ENCODE data around the gene XRRA1. TPM values are rescaled to one million over a fixed set of nuclear protein-coding genes. Genes with fewer than 3 reads are reported as not detected.
"Not testable (repeated sequence)": the region's sequence is repeated elsewhere in the genome, so short reads cannot be mapped to it uniquely, and the experiment has no call there.

XRRA1 gene, protein sequence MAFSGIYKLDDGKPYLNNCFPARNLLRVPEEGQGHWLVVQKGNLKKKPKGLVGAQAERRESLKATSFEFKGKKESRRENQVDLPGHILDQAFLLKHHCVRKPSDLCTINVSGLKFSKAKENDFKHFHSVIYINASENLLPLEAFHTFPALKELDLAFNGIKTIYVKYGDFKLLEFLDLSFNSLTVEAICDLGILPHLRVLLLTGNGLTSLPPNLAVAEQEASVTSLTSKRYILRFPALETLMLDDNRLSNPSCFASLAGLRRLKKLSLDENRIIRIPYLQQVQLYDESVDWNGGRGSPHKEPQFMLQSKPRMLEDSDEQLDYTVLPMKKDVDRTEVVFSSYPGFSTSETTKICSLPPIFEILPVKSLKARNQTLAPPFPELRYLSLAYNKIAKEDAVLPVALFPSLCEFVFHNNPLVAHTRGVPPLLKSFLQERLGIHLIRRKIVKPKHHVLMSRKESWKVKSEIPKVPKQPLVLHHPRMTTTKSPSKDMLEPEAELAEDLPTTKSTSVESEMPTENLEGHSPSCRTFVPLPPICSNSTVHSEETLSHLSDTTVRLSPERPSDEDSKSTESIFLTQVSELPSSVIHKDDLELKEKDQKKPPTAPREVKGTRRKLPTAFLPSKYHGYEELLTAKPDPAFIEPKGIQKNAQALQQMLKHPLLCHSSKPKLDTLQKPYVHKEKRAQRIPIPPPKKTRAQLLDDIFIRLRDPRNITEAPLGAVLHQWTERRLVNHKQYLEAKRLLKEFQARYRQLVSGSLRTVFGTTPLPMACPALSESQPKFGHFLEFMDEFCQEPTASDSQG
- 1.1 and 64.7 TPM in 2 replicates for total RNA-seq (2014; rRNA removed; shearing (Covaris generic); ENCODE audit: low replicate concordance)

DNA sequence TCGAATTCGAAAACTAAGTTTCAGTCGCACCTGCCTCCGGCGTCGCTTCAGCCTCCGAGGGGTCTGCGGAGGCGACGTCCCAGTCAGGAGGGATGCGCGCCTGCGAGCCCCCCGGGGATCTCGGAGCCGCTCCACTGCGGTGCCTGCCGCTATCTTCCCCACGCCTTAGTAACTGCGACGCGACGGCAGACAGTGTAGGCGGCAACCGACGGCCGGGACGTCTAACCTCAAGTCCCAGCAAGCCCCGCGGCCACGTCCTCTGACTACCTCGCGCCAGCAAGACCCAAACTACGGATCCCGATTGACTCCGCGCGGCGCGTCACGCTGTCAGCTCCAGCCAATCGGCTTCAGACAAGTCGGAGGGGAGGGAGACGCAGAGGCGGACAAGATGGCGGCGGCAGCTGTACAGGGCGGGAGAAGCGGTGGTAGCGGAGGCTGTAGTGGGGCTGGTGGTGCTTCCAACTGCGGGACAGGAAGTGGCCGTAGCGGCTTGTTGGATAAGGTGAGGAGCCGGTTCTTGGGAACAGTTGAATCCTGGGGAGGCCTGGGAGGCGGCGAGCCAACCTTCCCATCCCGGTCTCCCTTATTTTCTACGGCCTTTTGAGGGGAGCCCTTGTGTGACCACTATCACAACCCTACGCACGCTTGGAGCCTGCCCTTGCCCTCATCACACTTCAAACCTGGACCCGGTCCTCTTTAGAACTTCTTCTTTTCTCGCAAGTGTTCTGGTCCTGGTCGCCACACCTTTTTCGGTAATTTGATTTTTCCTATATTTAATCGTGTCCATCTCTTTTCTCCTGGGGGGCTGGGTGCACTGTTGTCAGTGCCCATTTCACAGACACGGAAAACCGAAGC lies at the start of gene XRRA1, which contains the start of gene SPCS2:
Gene XRRA1 (minus strand): TSS at position 194 of the 855 bp plus-strand sequence. CDS start 8,213 bp downstream, outside the sequence.
Gene SPCS2 (plus strand): TSS at position 369 of the 855 bp plus-strand sequence. CDS start 20 bp downstream, at position 389.
- H3K36me3 ChIP-seq = peaks cover 33% of the 10 kb centered on the region
- DNase-seq = peak; percentile 99
- peak within 1 kb of the TSS; percentile 92 for H3K4me3 ChIP-seq
- H3K9me3 ChIP-seq = no peaks in the 10 kb centered on the region
- H3K27me3 ChIP-seq = no peaks in the 10 kb centered on the region

DNA sequence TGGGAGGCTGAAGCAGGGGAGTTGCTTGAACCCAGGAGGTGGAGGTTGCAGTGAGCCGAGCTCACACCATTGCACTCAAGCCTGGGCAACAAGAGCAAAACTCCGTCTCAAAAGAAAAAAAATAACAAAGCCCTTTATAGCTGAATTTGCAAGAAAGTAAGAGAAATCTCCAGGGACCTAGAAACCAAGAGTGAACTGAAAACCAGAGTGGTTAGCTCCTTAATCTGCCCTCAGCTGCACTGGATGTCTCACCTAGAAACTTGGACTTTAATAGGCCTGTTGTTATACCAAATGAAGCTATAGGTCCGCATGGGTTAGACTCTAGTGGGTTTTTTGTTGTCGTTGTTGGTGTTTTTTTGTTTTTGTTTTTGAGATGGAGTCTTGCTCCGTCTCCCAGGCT lies 44.0 kb upstream of the XRRA1 start:
- DNase-seq = no peak
- H3K36me3 ChIP-seq = peaks cover 17% of the 10 kb centered on the region
- no peaks in the 10 kb centered on the region for H3K27me3 ChIP-seq
- H3K4me3 ChIP-seq = no peak overlapping the region
- H3K9me3 ChIP-seq = no peaks in the 10 kb centered on the region

DNA sequence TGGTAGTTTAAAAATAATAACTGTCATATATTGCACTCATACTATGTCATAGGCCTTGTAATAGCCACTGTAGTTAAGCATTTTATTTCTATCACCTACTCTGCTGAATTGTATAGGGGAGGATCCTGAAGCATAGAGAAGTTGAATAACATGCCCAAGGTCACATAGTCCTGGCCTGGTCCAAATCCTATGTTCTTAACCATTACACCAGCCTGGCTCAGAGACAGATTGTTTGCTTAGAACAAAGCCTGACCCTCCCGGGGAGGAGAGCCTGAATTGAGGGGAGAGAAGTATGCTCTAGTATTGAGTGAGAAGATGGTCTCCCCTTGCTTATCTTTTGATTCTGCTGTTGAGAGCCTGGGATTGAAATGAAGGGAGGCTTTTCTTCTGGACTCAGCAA lies 42.0 kb upstream of the XRRA1 start:
- Histone ChIP-seq H3K27me3 (no peaks in the 10 kb centered on the region), H3K4me3 (no peak overlapping the region), H3K36me3 (peaks cover 8% of the 10 kb centered on the region), H3K9me3 (no peaks in the 10 kb centered on the region)
- DNase-seq = no peak

DNA sequence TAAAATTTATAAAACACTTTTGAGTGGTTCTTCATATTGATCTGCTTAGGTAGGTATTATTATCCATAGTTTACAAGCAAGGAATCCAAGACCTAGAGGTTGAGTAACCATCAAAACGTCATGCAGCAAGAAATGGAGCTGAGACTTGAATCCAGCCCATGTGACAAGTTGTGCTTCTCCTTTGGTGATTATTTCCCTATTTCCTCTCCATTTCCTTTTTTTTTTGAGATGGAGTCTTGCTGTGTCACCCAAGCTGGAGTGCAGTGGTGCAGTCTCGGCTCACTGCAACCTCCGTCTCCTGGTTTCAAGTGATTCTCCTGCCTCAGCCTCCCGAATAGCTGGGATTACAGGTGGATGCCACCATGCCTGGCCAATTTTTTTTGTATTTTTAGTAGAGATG lies 41.3 kb upstream of the XRRA1 start:
- H3K27me3 ChIP-seq, DNase-seq, H3K36me3 ChIP-seq, H3K9me3 ChIP-seq, H3K4me3 ChIP-seq: not testable (repeated sequence)

DNA sequence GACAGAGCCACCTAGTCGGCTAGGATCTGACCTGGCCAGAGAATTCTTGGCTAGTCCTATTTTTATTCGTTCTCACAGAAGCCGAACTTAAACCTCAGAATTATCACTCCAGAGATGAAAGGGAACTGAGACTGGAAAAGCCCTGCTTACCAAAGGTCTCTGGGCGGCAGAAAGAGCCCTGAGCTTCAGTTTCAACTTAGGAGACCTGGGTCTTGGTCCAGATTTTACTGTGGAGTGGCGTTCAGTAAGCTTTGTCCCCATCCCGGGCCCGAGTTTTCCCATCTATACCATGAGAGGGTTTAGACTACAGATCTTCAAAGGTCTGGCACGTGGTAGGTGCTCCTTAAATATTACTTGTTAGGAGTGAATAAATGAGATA lies 40.4 kb upstream of the XRRA1 start:
- Histone ChIP-seq H3K4me3 (peak overlapping the region; percentile 83), H3K36me3 (peaks cover under 1% of the 10 kb centered on the region), H3K9me3 (no peaks in the 10 kb centered on the region), H3K27me3 (no peaks in the 10 kb centered on the region)
- DNase-seq = peak; percentile 1

DNA sequence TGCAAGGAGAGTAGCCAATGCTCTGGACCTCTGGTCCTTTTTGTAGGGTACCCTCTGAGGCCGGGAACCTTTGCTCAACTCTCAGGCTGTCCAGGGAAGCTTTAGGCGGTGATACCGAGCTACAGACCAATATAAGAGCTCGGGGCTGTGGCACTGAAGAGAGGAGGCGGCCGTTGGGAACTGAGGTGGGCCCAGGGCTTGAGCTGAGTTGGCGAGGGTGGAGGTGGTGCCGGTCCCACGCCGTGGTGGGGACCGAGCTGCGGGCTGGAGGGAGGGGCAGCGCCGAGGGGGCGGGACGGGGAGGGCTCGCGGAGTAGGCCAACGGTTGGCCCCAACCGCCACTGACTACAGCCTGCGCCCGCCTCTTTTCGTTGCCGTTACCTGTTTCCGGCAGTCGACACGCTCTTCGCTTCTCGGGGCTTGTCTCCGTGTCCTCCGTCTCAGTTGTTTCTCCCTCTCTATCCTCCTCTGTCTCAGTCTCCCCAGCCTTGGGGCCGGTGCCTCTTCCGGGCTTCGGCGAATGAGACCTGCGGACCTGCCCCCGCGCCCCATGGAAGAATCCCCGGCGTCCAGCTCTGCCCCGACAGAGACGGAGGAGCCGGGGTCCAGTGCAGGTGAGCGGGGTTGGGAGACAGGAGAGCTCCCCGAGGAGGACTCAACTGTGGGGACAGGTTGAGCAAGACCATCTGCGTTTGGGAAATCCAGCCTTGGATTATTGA lies 39.8 kb upstream of the XRRA1 start, which contains the start of gene NEU3:
Gene NEU3 (plus strand): TSS at position 393 of the 719 bp plus-strand sequence. CDS start 128 bp downstream, at position 521.
- DNase-seq = peak; percentile 86
- H3K4me3 ChIP-seq = peak within 1 kb of the TSS; percentile 83
- no peaks in the 10 kb centered on the region; the same call in 1 of the 2 replicates for H3K36me3 ChIP-seq
- H3K27me3 ChIP-seq = no peaks in the 10 kb centered on the region
- H3K9me3 ChIP-seq = no peaks in the 10 kb centered on the region

DNA sequence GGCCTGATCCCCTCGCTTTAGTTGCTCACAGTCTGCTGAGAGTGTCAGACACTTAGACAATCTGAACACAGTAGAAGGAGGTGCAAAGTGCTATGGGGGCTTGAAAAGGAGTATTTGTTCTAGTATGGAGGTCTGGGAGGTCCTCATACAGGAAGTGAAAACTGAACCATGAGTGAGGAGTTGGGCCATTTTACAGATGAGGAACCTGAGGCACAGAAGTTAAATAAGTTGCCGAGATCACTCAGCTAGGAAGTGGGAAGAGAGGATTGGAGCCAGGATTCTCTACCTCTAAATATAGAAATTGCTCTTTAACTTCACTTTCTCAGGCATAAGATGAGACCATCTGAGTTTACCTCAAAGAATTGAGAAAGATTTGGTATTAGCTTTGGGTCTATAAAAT lies 35.8 kb upstream of the XRRA1 start:
- no peak for DNase-seq
- Histone ChIP-seq H3K9me3 (no peaks in the 10 kb centered on the region), H3K4me3 (no peak overlapping the region), H3K27me3 (no peaks in the 10 kb centered on the region), H3K36me3 (peaks cover 9% of the 10 kb centered on the region)

DNA sequence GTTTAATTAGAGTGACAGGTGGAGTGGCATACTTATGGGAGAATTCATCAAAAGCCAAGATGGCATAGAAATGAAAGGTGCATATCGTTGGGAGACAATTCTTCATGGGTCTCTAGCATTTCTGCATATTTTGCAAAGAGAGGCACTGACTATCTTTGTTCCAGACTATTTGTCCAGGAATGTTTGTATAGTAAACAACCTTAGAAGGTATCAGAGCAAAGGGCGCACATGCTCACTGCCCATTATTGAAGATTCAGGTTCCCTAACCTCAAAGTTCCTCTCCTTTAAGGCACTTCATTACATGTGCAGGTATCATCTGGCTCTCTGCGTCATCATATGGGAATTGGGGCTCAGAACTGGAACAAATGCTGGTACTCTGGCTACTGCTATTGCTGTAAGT lies 35.2 kb upstream of the XRRA1 start:
- Histone ChIP-seq H3K4me3 (no peak overlapping the region), H3K9me3 (no peaks in the 10 kb centered on the region), H3K36me3 (peaks cover 14% of the 10 kb centered on the region), H3K27me3 (no peaks in the 10 kb centered on the region)
- DNase-seq = no peak

DNA sequence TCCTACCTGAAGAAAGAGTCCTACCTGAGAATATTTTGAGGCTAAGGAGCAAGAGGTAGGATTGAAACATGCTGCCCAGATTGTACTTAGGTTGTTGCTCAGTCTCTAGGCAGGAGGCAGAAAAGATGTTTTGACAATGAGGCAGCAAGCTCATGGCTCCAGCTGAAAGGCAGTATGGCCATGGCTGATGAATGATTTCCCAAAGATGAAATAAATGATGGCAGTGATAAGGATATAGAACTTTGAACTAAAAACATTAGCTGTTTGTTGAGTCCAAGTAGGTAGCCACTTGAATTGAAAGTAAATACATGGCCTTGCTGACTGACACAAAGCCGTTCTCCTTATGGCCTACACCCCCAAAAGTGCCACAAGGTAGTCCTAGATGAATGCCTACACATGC lies 33.0 kb upstream of the XRRA1 start:
- Histone ChIP-seq H3K9me3 (no peaks in the 10 kb centered on the region), H3K4me3 (no peak overlapping the region), H3K36me3 (peaks cover 30% of the 10 kb centered on the region), H3K27me3 (no peaks in the 10 kb centered on the region)
- DNase-seq = no peak

DNA sequence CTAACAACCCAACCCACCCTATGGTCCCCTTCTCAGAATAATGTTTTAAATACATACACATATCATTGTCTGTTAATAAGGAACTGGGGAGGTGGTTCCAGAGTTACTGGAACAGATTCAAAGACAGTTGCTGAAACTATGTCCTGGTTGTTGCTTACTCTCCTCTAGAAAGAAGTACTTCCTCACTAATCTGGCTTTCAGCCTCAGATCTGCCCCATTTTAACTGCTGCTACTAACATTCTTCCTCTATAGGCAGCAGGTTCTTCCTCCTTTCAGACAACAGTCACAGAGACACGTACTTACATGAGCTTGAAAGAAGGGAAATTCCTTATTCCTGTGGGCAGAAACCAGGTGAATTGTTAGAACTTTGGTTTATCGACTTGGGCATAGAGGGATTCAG lies 31.7 kb upstream of the XRRA1 start:
- H3K4me3 ChIP-seq = no peak overlapping the region
- peaks cover 34% of the 10 kb centered on the region for H3K36me3 ChIP-seq
- H3K9me3 ChIP-seq = no peaks in the 10 kb centered on the region
- DNase-seq = no peak
- no peaks in the 10 kb centered on the region for H3K27me3 ChIP-seq

DNA sequence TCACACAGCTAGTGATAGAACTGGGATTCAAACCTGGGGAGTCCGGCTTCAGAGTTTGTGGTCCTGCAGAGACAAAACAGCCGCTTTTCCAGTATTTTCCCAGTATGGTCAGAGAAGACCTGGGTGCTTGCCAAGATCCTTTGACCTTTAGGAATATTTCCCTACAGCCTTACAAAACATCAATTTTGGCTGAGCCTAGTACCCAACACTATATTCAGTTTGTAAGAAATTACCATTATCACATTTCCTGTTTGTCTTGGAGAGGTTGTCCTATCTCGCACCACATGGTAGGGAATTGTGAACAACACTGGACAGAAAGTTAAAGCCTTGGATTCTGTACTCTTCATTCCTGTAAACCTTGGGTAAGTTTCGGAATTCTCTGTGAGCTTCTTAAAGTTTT lies 29.1 kb upstream of the XRRA1 start:
- H3K36me3 ChIP-seq = peaks cover 53% of the 10 kb centered on the region
- no peaks in the 10 kb centered on the region for H3K27me3 ChIP-seq
- DNase-seq = no peak

DNA sequence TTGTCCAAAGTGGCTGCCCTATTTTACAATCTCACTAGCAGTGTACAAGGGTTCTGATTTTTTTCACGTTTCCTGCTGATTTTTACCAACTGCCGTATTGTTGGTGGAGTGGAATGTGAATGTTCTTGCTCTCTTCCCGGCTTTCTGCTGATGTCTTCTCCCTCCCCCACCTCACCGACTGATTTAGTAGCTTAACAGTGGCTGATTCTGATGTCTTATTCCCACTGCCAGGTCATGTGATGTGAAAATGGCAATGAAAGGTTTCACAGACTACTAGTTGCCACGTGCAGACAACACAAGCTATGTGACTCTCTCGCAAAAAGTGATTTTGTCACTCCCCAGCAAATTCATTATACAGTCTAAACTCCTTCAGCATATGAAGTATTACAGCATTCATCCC lies 22.5 kb upstream of the XRRA1 start:
- H3K9me3 ChIP-seq = no peaks in the 10 kb centered on the region
- H3K36me3 ChIP-seq = peaks cover 62% of the 10 kb centered on the region
- H3K27me3 ChIP-seq = no peaks in the 10 kb centered on the region
- no peak for DNase-seq
- no peak overlapping the region for H3K4me3 ChIP-seq

More for the DNA sequence above, 29.1 kb upstream of the XRRA1 start:
- no peak overlapping the region for H3K4me3 ChIP-seq
- H3K9me3 ChIP-seq = no peaks in the 10 kb centered on the region

DNA sequence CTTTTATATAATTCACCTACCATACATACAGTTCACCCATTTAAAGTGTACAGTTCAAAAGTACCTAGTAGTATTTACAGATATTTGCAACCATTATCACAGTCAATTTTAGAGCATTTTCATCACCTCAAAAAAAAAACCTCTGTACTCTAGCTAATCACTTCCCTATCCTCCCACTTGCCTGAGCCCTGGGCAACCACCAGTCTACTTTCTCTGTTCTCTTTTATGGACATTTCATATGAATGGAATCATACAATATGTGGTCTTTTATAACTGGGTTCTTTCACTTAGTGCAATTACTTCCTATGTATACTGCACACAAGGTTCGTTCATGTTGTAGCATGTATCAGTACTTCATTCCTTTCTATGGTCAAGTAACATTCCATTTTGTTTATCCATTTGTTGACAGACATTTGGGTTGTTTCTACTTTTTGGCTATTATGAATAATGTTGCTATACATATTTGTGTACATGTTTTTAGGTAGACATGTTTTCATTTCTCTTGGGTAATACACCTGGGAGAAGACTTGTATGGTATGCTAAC lies 22.0 kb upstream of the XRRA1 start:
- Histone ChIP-seq H3K36me3 (peaks cover 63% of the 10 kb centered on the region), H3K9me3 (no peaks in the 10 kb centered on the region), H3K4me3 (no peak overlapping the region), H3K27me3 (no peaks in the 10 kb centered on the region)
- no peak for DNase-seq

DNA sequence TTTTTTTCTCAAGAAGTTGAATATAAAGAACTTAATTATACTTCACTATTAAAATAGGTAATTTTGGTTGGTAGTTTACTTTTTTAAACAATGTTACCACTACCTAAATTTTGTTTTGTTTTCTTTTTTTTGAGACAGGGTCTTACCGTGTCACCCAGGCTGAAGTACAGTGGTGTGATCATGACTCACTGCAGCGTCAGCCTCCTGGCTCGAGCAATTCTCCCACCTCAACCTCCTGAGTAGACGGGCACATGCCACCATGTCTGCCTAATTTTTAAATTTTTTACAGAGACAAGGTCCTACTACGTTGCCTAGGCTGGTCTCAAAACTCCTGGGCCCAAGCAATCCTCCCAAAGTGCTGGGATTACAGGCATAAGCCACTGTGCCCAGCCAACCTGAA lies 17.8 kb upstream of the XRRA1 start:
- Histone ChIP-seq H3K9me3 (no peaks in the 10 kb centered on the region), H3K27me3 (no peaks in the 10 kb centered on the region), H3K4me3 (no peak overlapping the region), H3K36me3 (peaks cover 58% of the 10 kb centered on the region)
- no peak for DNase-seq

DNA sequence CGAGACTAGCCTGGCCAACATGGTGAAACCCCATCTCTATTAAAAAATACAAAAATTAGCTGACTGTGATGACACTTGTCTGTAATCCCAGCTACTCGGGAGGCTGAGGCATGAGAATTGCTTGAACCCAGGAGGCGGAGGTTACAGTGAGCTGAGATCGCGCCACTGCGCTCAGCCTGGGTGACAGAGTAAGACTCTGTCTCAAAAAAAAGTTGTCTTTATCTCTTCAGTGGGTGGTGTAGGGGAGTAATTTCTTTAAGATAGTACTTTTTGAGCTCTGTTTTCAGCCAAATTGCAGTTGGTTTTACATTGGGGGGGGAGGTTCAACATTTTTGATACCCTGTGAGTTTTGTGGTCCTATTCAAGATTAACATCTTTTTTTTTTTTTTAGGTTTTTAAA lies 11.2 kb upstream of the XRRA1 start:
- DNase-seq = not testable (repeated sequence)

More for the DNA sequence above, 11.2 kb upstream of the XRRA1 start:
- H3K27me3 ChIP-seq, H3K4me3 ChIP-seq, H3K9me3 ChIP-seq: not testable (repeated sequence)
- H3K36me3 ChIP-seq = peaks cover 45% of the 10 kb centered on the region
